Activated CD8-positive, alpha-beta T cell treated with anti-CD3 and anti-CD28 coated beads for 36 hours (primary cell): Measurements from ENCODE around the gene ZBTB38. TPM values are rescaled to one million over a fixed set of nuclear protein-coding genes. Genes with fewer than 3 reads are reported as not detected.
A peak's percentile ranks its signal among the peaks of the same experiment; 100 is the strongest.

Experiments
- ATAC-seq: fragments of 200-7000 bp; cut with Tn5 transposase; one replicate; pipeline ENCODE4 v1.10.0; 2021; ENCODE audit warnings: mild to moderate bottlenecking, moderate library complexity
- CTCF ChIA-PET: fragments of 350-600 bp; sonication (Branson Sonifier 250); formaldehyde crosslinking; loops from one replicate; lab custom pipeline; 2021; ENCODE audit warnings: antibody characterized with exemption; lab: Charles Lee
- POLR2A ChIA-PET: fragments of 350-600 bp; sonication (Branson Sonifier 250); formaldehyde crosslinking; loops from one replicate; lab custom pipeline; 2021; ENCODE audit warnings: antibody characterized with exemption; lab: Charles Lee
- DNase-seq: peaks from one replicate; pipeline ENCODE4 v3.0.0-alpha.2; 2020
- H3K27ac Mint-ChIP-seq: one replicate; pipeline ENCODE4 v1.8.0; 2021; ENCODE audit warnings: mild to moderate bottlenecking, mixed read lengths
- H3K27me3 Mint-ChIP-seq: one replicate; pipeline ENCODE4 v1.8.0; 2021; ENCODE audit warnings: mixed read lengths
- H3K36me3 Mint-ChIP-seq: one replicate; pipeline ENCODE4 v1.8.0; 2021; ENCODE audit warnings: low read depth, mixed read lengths
- H3K4me1 Mint-ChIP-seq: one replicate; pipeline ENCODE4 v1.8.0; 2021; ENCODE audit warnings: low read depth, mixed read lengths
- H3K4me3 Mint-ChIP-seq: one replicate; pipeline ENCODE4 v1.8.0; 2021; ENCODE audit warnings: mild to moderate bottlenecking, moderate library complexity, mixed read lengths
- H3K9me3 Mint-ChIP-seq: one replicate; pipeline ENCODE4 v1.8.0; 2021; ENCODE audit warnings: mixed read lengths
- intact Hi-C: fragments of 100-400 bp; cut with micrococcal nuclease; formaldehyde crosslinking; loops from one replicate; pipeline ENCODE4 v1.10.0; 2022
- total RNA-seq, 2 experiments: library from RNA; stranded (reverse); gene quantifications; one replicate each; pipeline ENCODE4 v1.2.3, GENCODE V29; 2021
- TF ChIP-seq, protein P1 (sequence below): fragments of 200-600 bp; IDR thresholded peaks from one replicate; pipeline ENCODE4 v1.8.0; 2022; ENCODE audit warnings: antibody characterized with exemption, mild to moderate bottlenecking

Gene ZBTB38
- total RNA-seq, 2 experiments from 2014 or later = 20.4 to 21.2 TPM

DNA sequence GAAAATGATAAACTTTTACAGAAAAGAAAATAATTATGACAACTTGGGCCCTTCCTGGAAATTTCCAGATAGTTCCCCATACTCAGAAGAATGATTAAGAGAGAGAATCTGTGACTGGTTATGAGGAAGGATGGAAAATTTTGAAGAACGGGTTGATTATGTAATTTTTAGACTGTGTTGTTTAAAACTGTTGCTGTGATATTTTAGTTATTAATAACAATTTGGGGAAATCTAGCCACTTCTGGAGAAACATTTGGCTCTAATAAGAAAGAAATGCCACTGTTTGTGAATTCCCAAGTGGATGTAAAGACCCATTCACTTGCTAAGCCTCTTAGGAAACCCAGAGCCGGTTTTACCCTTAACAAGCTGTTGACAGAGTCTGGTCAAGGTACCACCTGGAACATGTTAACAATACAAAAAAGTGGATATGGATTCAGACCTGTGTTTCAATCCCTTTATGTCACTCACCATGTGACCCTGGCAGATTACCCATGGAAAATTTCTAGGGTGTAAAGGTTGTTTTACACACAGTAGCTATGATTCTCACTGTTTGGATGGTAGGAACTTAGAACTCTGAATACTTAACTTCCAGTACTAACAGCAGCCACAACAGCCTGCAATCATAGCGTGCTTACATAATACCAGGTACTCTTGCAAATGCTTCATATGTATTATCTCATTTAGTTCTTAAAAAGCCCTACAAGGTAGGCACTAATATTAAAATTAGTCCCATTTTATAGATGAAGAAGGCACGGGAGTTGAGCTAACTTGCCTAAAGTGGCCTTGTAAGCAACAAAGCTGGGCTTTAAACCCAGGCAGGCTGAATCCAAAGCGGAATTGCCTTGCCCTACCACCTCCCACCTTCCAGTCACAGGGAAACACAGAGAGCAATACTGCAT is 32.0 kb downstream of the ZBTB38 start:
- Mint-ChIP-seq H3K4me1 (peaks cover 41% of the 10 kb centered on the region), H3K27me3 (no peaks in the 10 kb centered on the region)

DNA sequence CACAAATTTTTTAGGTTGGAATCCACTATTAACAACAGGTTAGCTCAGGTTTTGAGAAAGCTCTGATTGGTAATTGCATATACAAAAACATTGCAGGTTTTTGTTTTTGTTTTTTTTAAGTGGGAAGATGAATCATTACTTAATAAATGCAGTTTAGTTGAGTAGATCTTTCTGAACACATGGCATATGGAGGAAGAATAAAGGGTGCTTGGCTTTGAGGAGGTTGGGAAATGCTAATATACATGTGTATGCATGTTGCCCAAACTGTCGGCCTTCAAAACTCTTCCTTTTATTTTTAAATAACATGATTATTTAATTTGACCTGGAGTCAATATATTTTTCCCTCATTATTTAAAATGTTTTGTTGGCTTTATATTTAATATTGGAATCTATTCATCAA is 32.8 kb downstream of the ZBTB38 start:
- intact Hi-C loops = loop anchor here (5.0 kb wide), 1 partner anchor 41 kb away; no protein-coding TSS in a partner anchor
- TF ChIP-seq, protein P1, sequence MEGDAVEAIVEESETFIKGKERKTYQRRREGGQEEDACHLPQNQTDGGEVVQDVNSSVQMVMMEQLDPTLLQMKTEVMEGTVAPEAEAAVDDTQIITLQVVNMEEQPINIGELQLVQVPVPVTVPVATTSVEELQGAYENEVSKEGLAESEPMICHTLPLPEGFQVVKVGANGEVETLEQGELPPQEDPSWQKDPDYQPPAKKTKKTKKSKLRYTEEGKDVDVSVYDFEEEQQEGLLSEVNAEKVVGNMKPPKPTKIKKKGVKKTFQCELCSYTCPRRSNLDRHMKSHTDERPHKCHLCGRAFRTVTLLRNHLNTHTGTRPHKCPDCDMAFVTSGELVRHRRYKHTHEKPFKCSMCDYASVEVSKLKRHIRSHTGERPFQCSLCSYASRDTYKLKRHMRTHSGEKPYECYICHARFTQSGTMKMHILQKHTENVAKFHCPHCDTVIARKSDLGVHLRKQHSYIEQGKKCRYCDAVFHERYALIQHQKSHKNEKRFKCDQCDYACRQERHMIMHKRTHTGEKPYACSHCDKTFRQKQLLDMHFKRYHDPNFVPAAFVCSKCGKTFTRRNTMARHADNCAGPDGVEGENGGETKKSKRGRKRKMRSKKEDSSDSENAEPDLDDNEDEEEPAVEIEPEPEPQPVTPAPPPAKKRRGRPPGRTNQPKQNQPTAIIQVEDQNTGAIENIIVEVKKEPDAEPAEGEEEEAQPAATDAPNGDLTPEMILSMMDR = no peak
- peak overlapping the region; percentile 69 for H3K27ac Mint-ChIP-seq

More for the DNA sequence above, 32.0 kb downstream of the ZBTB38 start:
- Mint-ChIP-seq H3K36me3 (peaks cover 14% of the 10 kb centered on the region), H3K9me3 (peaks cover 4% of the 10 kb centered on the region), H3K4me3 (peak overlapping the region; percentile 24), H3K27ac (peak overlapping the region; percentile 69)
- ChIA-PET POLR2A (interaction anchor here (0.8 to 2.2 kb wide), 4 partner anchors 10 to 32 kb away, joined by 3 to 9 read pairs (median 6); no protein-coding TSS in a partner anchor), CTCF (interaction anchor here (0.7 to 2.0 kb wide), 9 partner anchors 10 to 89 kb away, joined by 3 to 10 read pairs (median 5); no protein-coding TSS in a partner anchor)
- DNase-seq (no peak), ATAC-seq (no peak)
- TF ChIP-seq, protein P1 = no peak
- intact Hi-C loops = loop anchor here (5.0 kb wide), 1 partner anchor 42 kb away; no protein-coding TSS in a partner anchor

GRCh38 chr3:141401573-141402475 is 33.5 kb downstream of the ZBTB38 start:
- intact Hi-C loops = loop anchor here (5.0 kb wide), 1 partner anchor 40 kb away; no protein-coding TSS in a partner anchor
- Mint-ChIP-seq H3K4me3 (peak overlapping the region; percentile 75), H3K4me1 (peaks cover 54% of the 10 kb centered on the region), H3K27me3 (no peaks in the 10 kb centered on the region), H3K27ac (peak overlapping the region; percentile 89), H3K9me3 (no peaks in the 10 kb centered on the region), H3K36me3 (peaks cover 27% of the 10 kb centered on the region)
- ATAC-seq (peak; percentile 76), DNase-seq (peak; percentile 53)
- ChIA-PET POLR2A (interaction anchor here (0.7 to 2.5 kb wide), 8 partner anchors 8 to 1590 kb away, joined by 3 to 15 read pairs (median 4); no protein-coding TSS in a partner anchor), CTCF (interaction anchor here (1.3 to 2.8 kb wide), 9 partner anchors 13 to 90 kb away, joined by 3 to 10 read pairs (median 5); no protein-coding TSS in a partner anchor)
- TF ChIP-seq, protein P1 = no peak

More for the DNA sequence above, 32.8 kb downstream of the ZBTB38 start:
- H3K4me3 Mint-ChIP-seq = peak overlapping the region; percentile 24
- peaks cover 47% of the 10 kb centered on the region for H3K4me1 Mint-ChIP-seq
- H3K36me3 Mint-ChIP-seq = peaks cover 20% of the 10 kb centered on the region
- H3K27me3 Mint-ChIP-seq = no peaks in the 10 kb centered on the region
- POLR2A ChIA-PET = interaction anchor here (0.7 to 2.2 kb wide), 5 partner anchors 9 to 1589 kb away, joined by 3 to 9 read pairs (median 4); no protein-coding TSS in a partner anchor
- CTCF ChIA-PET = interaction anchor here (0.7 to 2.0 kb wide), 9 partner anchors 9 to 90 kb away, joined by 3 to 10 read pairs (median 5); no protein-coding TSS in a partner anchor
- H3K9me3 Mint-ChIP-seq = peaks cover 4% of the 10 kb centered on the region
- DNase-seq (no peak), ATAC-seq (no peak)

GRCh38 chr3:141402476-141403171 is 34.3 kb downstream of the ZBTB38 start:
- H3K27ac Mint-ChIP-seq = peak overlapping the region; percentile 89
- TF ChIP-seq, protein P1 = no peak
- ChIA-PET POLR2A (interaction anchor here (0.6 to 2.5 kb wide), 4 partner anchors 8 to 90 kb away, joined by 3 to 15 read pairs (median 3); no protein-coding TSS in a partner anchor), CTCF (interaction anchor here (1.1 to 2.8 kb wide), 5 partner anchors 10 to 91 kb away, joined by 3 to 9 read pairs (median 6); no protein-coding TSS in a partner anchor)
- peak overlapping the region; percentile 85 for H3K4me3 Mint-ChIP-seq
- H3K4me1 Mint-ChIP-seq = peaks cover 52% of the 10 kb centered on the region
- no peaks in the 10 kb centered on the region for H3K27me3 Mint-ChIP-seq
- no peaks in the 10 kb centered on the region for H3K9me3 Mint-ChIP-seq
- H3K36me3 Mint-ChIP-seq = peaks cover 27% of the 10 kb centered on the region
- intact Hi-C loops = loop anchor here (5.0 kb wide), 1 partner anchor 40 kb away; no protein-coding TSS in a partner anchor
- DNase-seq = peak; percentile 59
- ATAC-seq = peak; percentile 68
